GM21786 (cell line): Measurements from ENCODE around the gene WFDC2.

ENCODE experiments used
- ATAC-seq: cut with Tn5 transposase; IDR thresholded peaks from one replicate; pipeline ENCODE4 v1.9.1; 2021; ENCODE audit not compliant: unreplicated experiment

The WFDC2 gene

GRCh38 chr20:45495501-45495941 lies 26.0 kb downstream of the WFDC2 start:
- no peak for ATAC-seq

- no peak for ATAC-seq
Measured at GRCh38 chr20:45496166-45496565, 26.6 kb downstream of the WFDC2 start.

GRCh38 chr20:45497971-45498494 lies 28.5 kb downstream of the WFDC2 start:
- ATAC-seq = no peak

GRCh38 chr20:45500022-45500421 lies 30.5 kb downstream of the WFDC2 start:
- no peak for ATAC-seq

DNA sequence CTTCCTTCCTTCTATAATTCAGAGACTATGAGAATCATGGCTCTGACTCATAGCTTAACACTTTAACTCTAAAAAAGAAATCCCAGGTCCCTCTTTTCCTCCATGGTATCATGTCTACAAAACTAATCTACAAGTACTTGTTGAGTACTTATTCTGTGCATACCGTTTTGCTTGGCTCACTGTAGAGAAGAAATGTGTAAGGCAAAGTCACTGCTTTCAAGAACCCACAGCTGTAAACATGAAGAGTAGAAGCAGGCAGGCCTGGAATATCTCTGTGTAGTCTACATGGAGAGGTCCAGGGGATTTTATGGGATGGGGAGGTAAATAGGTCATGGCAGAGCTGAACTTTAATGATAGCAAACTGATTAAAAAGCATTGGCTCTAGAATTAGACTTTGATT lies 32.0 kb downstream of the WFDC2 start:
- no peak for ATAC-seq

DNA sequence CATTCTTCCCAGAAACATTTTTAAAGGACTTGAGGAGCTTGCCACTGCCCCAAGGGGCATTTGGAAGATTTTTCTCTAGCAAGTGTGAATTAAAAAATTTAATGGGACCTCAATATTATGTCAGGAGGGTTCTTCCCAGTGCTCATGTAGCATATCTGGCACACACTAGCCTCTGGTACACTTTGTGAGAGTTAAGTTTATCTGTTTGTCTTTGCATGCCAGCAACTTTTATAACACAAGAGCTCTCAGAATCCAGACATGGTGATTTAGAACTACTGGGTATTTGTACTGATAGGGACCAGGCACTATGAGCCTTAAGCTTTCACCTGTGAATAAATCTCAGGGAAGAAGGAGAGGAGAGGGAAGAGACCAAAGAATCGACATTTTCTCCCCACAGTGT lies 33.0 kb downstream of the WFDC2 start:
- no peak for ATAC-seq

GRCh38 chr20:45503403-45503802 lies 33.9 kb downstream of the WFDC2 start:
- ATAC-seq = no peak

DNA sequence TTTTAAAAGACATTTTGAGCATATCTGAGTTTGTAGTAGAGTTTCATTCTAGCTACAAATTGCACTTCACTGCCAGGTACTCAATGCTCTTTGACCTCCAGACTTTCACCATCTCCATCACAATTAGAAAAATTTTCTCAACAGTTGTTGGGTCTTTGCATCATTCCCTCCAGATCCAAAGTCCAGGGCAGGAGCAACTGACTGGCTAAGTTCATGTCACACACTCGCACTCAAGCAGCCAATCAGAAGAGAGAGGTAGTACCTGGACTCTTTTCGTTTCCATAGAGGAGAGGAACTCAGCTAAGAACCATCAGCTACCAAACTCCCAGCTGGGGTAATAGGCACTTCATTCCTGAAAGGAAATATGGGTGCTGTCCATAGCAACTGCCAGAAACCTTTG lies 36.8 kb downstream of the WFDC2 start:
- ATAC-seq = no peak

DNA sequence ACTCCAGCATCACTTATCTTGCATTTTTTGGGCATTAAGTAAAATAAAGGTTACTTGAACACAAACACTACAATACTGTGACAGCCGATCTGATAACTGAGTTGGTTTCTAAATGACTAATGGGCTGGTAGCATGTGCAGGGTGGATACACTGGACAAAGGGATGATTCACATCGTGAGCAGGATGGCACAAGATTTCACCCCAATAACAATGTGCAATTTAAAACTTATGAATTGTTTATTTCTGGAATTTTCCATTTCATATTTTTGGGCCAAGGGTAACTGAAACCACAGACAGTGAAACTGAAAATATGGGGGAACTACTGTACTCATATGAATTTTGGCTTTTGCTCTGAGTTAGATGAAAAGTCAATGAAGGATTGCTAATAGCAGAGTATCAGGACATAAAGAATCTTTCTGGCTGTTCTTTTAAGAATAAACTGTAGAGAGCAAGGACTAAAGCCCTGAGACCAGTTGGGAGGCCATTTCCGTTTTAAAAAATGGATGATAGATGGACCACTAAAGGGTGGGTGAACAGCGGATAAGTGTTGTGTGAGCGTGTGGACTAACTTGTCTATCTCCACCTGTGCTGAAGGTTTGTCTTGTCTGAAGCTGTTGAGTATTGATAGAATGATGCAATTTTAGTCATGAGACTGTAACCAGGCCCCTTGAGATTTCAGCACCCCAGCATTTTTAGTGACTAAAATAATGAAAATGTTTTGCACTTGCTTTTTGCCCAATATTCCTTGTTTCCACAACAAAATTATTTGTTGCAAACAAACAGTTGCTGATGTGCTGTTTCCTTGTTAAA lies 37.7 kb downstream of the WFDC2 start:
- no peak for ATAC-seq

GRCh38 chr20:45508068-45508886 lies 38.7 kb downstream of the WFDC2 start:
- ATAC-seq = no peak

DNA sequence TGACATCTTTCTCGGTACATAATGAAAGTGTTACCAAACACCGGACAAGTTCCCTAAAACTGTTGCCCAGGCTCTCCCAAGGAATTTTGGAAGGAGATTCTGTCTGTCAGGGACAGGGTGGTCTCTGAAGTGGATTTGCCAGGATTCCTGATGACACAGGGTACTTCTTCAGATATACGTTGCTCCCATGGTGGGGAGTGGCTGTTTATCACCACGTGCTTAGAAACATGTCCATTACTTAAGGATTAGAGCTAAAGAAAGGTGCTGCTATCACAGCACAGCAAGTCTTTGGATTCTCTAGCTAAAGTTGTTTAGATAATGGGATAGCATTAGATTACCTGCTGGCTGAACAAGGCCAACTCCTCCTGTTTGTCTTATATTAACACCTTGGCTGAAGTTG lies 39.5 kb downstream of the WFDC2 start:
- no peak for ATAC-seq

DNA sequence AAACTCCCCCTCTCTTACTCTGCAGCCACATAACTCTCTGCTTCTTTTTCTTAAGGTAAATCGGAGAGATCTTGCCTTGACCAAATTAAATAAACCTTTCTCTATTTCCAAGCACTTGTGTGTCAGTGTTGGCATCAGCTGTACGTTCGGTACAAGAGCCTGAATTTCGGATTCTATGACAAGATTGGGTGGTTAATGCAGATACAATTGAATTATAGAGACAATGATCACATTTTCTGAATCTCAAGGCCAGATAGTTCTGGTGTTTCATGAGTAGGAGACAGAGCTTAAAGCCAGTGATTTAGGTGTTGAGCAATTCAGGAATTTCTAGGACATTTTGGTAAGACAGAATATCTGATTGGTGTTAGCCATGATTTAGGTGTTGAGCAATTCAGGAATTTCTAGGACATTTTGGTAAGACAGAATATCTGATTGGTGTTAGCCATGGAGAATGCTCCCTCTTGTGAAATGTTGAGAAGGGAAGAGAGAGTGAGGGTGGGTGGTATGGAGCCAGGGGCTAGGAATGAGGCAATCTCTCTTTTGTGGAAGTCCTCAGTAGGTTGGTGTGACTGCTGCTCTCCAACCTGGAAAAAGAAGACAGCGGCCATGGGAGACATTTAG lies 40.8 kb downstream of the WFDC2 start:
- ATAC-seq = no peak

DNA sequence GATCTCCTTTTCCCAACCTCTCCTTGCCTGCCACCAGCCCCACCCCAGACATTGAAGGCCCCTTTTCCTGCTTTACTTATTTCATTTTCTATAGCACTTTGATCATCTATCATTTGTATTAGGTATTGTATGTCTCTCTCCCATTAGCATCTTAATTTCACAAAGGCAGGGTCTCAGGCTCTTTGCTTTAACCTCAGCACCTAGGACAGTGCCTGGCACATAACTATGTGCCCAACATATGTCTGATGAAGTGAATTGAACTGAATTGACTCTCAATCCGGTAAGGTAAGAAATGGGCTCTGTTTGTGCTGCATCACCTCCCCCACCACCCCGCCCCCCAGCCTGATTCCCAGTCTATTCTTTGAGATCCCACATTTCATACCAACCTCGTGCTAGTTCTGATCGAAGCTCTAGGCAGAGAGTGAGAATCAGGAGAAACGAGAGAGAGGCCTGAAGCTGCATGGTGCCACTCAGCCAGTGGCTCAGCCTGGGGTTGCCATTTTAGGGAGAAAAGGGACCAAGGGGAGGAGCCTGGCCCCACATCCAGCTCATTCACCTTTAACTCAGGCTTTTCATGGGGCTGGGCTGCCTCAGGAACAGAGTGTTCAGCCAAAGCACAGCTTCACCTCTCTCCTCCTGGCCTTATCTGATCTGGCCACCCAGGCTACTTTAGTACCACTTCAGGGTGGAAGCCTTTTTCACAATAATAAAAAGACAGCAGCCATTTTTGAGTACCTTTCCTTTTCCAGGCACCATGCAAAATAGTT lies 45.8 kb downstream of the WFDC2 start, which contains the start of gene SPINT3:
Gene SPINT3, minus strand, starts transcription at position 476 of the 767 bp plus-strand sequence. Its CDS starts 14 bp downstream, at position 462.
- ATAC-seq = no peak

GRCh38 chr20:45518282-45518681 lies 48.7 kb downstream of the WFDC2 start:
- no peak for ATAC-seq

DNA sequence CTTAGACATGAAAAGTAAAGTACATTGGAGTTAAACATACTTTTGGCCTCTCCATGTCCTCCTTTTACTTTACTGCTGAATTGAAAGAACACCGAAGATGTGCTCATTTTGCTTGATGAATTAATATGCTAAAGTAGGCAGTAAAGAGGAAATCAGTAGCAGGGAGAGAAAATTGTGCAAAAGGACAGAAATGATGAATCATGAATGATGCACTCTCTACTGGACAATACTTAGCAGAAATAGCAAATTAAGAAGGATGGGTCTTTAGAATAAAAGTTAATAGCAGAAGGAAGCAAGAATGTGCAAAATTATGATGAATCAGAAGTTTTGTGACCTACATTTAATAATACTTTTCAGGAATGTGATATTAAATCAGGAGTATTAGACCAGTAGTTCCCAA lies 54.3 kb downstream of the WFDC2 start:
- no peak for ATAC-seq

GRCh38 chr20:45527294-45527693 lies 57.7 kb downstream of the WFDC2 start:
- ATAC-seq = no peak
